GM12874 (cell line): ENCODE results near the gene CERKL.

Experiments used
- TF ChIP-seq, protein P1 (sequence below): IDR thresholded peaks from 2 replicates; pipeline ENCODE4 v1.5.1; 2011; ENCODE audit warnings: low read depth, mild to moderate bottlenecking, control low read depth, low read length, moderate library complexity; ENCODE audit not compliant: insufficient read depth

Gene CERKL

DNA sequence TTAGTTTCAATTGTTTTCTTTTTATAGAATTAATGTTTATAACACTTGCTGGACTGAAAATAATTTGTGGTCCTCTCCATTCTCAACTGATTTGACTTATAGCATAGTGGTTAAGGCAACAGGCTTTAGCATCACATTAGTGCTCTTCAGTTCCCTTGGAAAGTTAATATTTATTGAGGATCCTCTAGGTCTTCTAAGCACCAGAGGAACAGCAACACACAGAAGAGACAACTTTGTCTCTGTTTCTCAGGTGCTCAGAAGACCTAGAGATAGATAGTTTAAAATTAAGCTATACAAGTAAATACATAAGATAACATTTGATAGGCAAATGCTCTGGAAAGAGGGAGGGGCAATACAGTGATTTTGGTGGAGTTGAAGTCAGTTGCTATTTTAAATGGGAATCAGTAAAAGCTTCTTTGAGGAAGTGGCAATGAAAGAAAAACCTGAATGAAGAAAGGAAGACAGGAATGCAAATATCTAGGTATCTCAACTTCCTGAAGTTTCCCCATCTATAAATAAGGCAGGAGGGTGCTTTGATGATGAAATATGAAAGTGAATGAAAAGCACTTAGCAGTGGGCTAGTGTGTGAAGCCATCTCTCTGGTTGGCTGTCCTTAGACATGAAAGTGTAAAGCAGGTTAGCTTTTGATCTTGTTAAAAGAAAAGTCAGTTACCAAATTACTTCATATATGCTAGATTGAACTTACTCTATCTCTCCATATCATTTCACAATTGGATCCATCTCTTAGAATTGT is 15.5 kb upstream of the CERKL start:
- TF ChIP-seq, protein P1, sequence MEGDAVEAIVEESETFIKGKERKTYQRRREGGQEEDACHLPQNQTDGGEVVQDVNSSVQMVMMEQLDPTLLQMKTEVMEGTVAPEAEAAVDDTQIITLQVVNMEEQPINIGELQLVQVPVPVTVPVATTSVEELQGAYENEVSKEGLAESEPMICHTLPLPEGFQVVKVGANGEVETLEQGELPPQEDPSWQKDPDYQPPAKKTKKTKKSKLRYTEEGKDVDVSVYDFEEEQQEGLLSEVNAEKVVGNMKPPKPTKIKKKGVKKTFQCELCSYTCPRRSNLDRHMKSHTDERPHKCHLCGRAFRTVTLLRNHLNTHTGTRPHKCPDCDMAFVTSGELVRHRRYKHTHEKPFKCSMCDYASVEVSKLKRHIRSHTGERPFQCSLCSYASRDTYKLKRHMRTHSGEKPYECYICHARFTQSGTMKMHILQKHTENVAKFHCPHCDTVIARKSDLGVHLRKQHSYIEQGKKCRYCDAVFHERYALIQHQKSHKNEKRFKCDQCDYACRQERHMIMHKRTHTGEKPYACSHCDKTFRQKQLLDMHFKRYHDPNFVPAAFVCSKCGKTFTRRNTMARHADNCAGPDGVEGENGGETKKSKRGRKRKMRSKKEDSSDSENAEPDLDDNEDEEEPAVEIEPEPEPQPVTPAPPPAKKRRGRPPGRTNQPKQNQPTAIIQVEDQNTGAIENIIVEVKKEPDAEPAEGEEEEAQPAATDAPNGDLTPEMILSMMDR = no peak

DNA sequence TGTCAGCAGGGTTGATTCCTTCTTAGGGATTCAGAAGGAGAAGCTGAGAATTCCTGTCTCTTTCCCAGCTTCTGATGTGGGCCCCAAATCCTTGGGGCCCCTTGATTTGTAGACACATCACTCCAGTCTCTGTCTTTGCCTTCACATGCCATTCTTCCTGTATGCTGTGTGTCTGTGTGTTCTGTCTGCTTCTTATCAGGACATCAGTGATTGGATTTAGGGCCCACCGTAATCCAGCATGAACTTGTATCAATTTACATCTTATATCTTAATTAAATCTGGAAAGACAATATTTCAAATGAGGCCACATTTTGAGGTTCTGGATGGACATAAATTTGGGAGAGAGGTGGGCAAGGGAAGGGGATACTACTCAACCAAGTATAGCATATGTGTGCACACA is 13.7 kb upstream of the CERKL start:
- TF ChIP-seq, protein P1 = no peak

DNA sequence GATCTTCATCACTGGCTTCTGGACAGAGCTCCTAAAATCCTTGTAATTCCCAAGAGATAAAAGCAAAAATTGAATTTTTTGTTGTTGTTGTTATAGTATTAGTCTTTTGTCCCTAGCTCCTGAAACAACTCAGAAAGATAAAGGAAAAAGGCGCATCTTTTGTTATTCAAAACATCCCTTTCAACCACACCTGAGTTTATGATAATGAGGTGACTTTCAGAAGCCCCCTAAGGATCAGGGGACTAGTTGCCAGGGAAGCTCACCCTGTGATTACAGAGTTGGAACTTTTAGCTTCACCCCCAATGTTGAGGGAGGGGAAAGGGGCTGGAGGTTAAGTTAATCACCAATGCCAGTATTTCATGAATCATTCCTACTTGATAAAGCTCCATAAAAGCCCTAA is 10.3 kb upstream of the CERKL start:
- TF ChIP-seq, protein P1 = no peak

DNA sequence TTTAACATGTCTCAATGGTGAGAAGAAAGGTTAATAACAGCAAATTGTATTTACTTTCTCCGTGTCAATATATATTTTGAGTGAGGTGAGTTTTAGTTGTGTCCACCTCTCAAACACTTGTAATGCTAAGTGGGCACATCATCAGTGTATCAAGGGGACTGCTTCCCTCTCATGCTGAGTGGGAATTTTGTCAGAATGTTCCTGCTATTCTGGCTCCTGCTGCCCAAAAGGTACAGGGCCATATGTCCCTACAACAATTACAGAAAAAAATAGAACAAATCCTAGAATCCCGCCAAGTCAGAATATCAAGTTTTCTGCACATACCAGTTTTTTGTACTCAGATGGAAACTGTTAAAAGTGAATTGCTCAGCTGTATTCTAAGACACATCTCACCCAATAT is 5.4 kb upstream of the CERKL start:
- TF ChIP-seq, protein P1 = no peak

DNA sequence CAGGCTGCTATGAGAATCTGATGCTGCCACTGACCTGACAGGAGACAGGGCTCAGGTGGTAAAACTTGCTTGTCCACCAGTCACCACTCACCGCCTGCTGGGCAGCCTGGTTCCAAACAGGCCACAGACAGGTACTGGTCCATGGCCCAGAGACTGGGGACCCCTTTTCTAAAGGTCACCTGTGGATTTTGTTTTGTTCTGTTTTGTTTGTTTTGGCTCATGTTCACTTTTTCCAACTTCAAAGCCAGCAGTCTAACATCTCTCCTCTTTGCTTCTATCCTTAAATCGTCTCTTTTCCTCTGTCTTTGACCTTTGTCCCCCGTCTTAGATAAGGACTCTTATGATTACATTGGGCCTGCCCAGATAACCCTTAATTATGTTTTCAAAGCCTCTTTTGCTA is 3.3 kb upstream of the CERKL start:
- TF ChIP-seq, protein P1 = no peak

DNA sequence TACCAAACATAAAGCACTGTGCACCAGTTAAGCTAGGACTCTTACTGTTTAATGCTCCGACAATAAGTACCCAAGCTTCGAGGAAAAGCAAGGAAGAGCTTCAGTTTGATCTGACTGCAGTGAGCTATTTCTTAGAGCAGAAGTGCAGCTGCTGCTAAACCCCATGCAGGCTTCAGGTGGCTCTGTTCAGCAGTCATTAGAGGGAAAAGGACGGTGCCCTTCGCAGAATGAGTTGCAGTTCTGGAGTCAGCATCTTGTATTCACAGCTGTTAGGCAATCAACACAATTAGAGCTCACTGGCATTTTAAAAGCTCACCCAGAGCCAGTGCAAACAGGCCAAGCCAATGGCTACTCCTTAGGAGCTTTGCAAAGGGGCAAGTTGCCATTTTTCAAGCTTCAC is 1.5 kb upstream of the CERKL start:
- TF ChIP-seq, protein P1 = no peak

DNA sequence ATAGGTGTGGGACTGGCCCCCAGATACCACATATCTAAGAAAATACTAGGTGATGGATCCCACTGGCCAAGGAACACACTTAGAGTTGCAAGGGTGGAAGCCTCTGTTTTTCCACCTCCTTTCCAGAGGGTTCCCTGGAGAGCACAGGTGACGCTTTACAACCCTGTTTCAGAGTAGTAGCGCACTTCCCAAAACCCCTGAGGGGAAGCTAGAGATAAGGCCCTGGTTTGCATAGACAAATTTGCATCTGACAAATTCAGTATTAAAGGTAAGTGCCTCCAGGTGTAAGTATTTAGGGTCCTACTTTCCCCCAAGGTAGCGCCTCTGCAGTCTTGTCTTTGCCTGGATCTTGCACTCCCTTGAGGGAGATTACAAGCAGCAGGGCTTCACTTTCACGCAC is 474 bp upstream of the CERKL start:
- TF ChIP-seq, protein P1 = no peak
